ENCODE data around the gene LRP5. TPM values are rescaled to one million over a fixed set of nuclear protein-coding genes. Genes with fewer than 3 reads are reported as not detected.

The LRP5 gene
- total and polyA plus RNA-seq, 2 experiments from 2014 or later: 26.9 to 51.1 TPM

- H3K4me1 ChIP-seq (ENCODE audit: insufficient read depth): peaks cover 44% of the 10 kb centered on the region
- H3K4me2 ChIP-seq: peak overlapping the region; percentile 87
- no peaks in the 10 kb centered on the region for H3K36me3 ChIP-seq (ENCODE audit: insufficient read depth)
- no peak overlapping the region for H2AFZ ChIP-seq
- 0 out of 2 replicates have a peak overlapping the region, but pooled peaks have one; percentile 79 for H3K27ac ChIP-seq (ENCODE audit: low read depth)
- Mint-ChIP-seq H3K27ac (peak overlapping the region; percentile 74), H3K4me3 (peak overlapping the region; percentile 92; the same call in 2 of the 3 replicates), H3K9me3 (peaks cover 4% of the 10 kb centered on the region; the same call in 1 of the 3 replicates), H3K4me1 (peaks cover 48% of the 10 kb centered on the region), H3K36me3 (ENCODE audit: low read depth) (peaks cover 9% of the 10 kb centered on the region; the same call in 1 of the 3 replicates), H3K27me3 (ENCODE audit: insufficient read depth, low read depth, poor library complexity) (peaks cover 20% of the 10 kb centered on the region)
- peak; percentile 6 for ATAC-seq
- H4K20me1 ChIP-seq (replicated peaks; ENCODE audit: insufficient read depth): no peaks in the 10 kb centered on the region; the same call in 1 of the 2 replicates
- peak overlapping the region; percentile 83; the same call in 1 of the 2 replicates for H3K4me3 ChIP-seq
- TF ChIP-seq EZH2phosphoT487 (IDR thresholded peaks at IDR 0.05; ENCODE audit: unreplicated experiment) (no peak), REST (IDR thresholded peaks at IDR 0.05; ENCODE audit: unreplicated experiment) (peak; percentile 37)
- H3K9me2 ChIP-seq (ENCODE audit: insufficient read depth): no peaks in the 10 kb centered on the region
- peaks cover 12% of the 10 kb centered on the region; the same call in 1 of the 2 replicates for H3K27me3 ChIP-seq (ENCODE audit: insufficient read depth)
- H3F3A ChIP-seq (replicated peaks; ENCODE audit: low read depth): peaks cover 17% of the 10 kb centered on the region
- peaks cover 72% of the 10 kb centered on the region for H3K79me2 ChIP-seq (replicated peaks; ENCODE audit: insufficient read depth)
- DNase-seq (ENCODE audit: low spot score): no peak
Observed at GRCh38 chr11:68315171-68315920, 3.0 kb downstream of the LRP5 start.

- no peak overlapping the region for H3K4me3 ChIP-seq
- no peak for DNase-seq (ENCODE audit: low spot score)
- H3K4me2 ChIP-seq: peak overlapping the region; percentile 65
- Mint-ChIP-seq H3K4me3 (no peak overlapping the region), H3K9me3 (peaks cover 4% of the 10 kb centered on the region; the same call in 1 of the 3 replicates), H3K27ac (peak overlapping the region; percentile 48; the same call in 1 of the 2 replicates), H3K4me1 (peaks cover 51% of the 10 kb centered on the region), H3K27me3 (ENCODE audit: insufficient read depth, low read depth, poor library complexity) (peaks cover 13% of the 10 kb centered on the region), H3K36me3 (ENCODE audit: low read depth) (peaks cover 22% of the 10 kb centered on the region)
- H3K4me1 ChIP-seq (ENCODE audit: insufficient read depth): peaks cover 41% of the 10 kb centered on the region
- ATAC-seq: peak; percentile 14
- H3K27me3 ChIP-seq (ENCODE audit: insufficient read depth): no peaks in the 10 kb centered on the region
- H3K9me2 ChIP-seq (ENCODE audit: insufficient read depth): no peaks in the 10 kb centered on the region
- H3K27ac ChIP-seq (ENCODE audit: low read depth): no peak overlapping the region
- peaks cover 91% of the 10 kb centered on the region for H3K79me2 ChIP-seq (replicated peaks; ENCODE audit: insufficient read depth)
- no peaks in the 10 kb centered on the region for H3K36me3 ChIP-seq (ENCODE audit: insufficient read depth)
- no peaks in the 10 kb centered on the region; the same call in 1 of the 2 replicates for H4K20me1 ChIP-seq (replicated peaks; ENCODE audit: insufficient read depth)
- no peak overlapping the region for H2AFZ ChIP-seq
- peaks cover 7% of the 10 kb centered on the region; the same call in 1 of the 2 replicates for H3F3A ChIP-seq (replicated peaks; ENCODE audit: low read depth)
- TF ChIP-seq EZH2 (IDR thresholded peaks at IDR 0.05; ENCODE audit: low read depth, unreplicated experiment) (no peak), ETS1 (IDR thresholded peaks at IDR 0.05) (no peak), ZNF114 (CRISPR knock-in tag; IDR thresholded peaks at IDR 0.05) (no peak), ZNF331 (CRISPR knock-in tag; IDR thresholded peaks at IDR 0.05; ENCODE audit: low read depth) (no peak), STAT1 (IDR thresholded peaks at IDR 0.05; ENCODE audit: unreplicated experiment) (no peak), JUNB (IDR thresholded peaks at IDR 0.05; ENCODE audit: unreplicated experiment) (no peak), CREB1 (CRISPR knock-in tag; IDR thresholded peaks at IDR 0.05; ENCODE audit: low read depth) (no peak)
Observed at GRCh38 chr11:68317147-68317785, 4.9 kb downstream of the LRP5 start.
